PC-3 (cell line): ENCODE results near the gene TUBA4A.

Experiments used
- CTCF ChIP-seq: fragments of 300-600 bp; sonication (generic); conservative IDR thresholded peaks from 2 replicates; pipeline ENCODE4 v1.5.1; 2017; ENCODE audit warnings: antibody characterized with exemption, low read depth, mild to moderate bottlenecking, low read length
- EZH2 ChIP-seq: fragments of 300-600 bp; sonication (generic); IDR thresholded peaks from one replicate; pipeline ENCODE4 v1.6.1; 2017; ENCODE audit warnings: antibody characterized with exemption, mild to moderate bottlenecking, low read length; ENCODE audit not compliant: unreplicated experiment

- TF ChIP-seq CTCF = no peak
- TF ChIP-seq EZH2 = no peak
These were observed 49.1 kb downstream of the TUBA4A start for GRCh38 chr2:219204425-219205164.
